HG02623 (cell line): Measurements from ENCODE around the gene SNX25.

Experiments used
- ATAC-seq: cut with Tn5 transposase; IDR thresholded peaks from one replicate; pipeline ENCODE4 v1.9.1; 2021; ENCODE audit warnings: moderate library complexity; ENCODE audit not compliant: unreplicated experiment

SNX25 gene

DNA sequence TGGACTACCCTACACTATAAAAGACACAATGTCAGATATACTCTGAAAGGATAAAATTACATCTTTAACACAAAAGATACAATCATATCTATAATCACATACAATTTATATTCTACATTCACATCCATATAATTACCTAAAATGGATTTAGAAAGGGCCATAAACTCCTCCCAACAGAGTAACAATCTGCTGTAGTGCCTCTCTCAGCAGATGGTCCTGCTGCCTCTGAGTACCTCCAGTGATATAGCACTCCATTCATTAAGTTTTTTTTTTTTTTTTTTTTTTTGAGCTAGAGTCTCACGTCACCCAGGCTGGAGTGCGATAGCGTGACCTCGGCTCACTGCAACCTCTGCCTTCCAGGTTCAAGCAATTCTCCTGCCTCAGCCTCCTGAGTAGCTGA, 194.6 kb downstream of the SNX25 start:
- no peak for ATAC-seq

DNA sequence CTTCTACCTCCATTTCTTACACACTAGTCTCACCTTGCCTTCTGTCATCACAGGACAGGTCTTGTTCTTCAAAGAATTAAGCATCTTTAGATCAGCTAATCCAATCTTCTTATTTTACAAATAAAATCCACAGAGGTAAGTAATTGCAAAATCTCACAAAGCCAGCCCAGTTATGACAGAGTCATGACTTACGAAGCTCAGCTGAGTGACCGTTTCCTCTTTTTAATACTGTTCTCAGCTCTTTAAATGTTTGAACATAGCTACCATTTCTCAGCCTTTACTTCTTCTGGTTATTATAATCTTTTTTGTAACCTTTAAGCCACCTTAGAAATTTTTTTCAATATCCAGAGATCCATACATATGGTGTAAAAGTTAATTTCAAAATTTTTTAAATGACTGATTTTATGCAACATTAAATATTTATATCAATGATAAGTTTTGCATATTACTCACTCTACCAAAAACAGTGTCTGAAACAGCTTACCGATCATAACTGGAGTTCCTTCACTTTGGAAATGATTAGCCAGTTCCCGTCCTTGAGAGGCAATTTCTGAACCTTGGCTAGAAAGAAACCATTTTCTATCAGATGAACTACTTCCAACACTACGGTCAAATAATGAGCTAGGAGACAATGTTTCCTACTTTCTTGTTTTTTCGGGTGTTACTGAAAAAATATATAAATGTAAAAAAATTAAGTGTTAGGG, 196.1 kb downstream of the SNX25 start:
- ATAC-seq: peak; percentile 54

DNA sequence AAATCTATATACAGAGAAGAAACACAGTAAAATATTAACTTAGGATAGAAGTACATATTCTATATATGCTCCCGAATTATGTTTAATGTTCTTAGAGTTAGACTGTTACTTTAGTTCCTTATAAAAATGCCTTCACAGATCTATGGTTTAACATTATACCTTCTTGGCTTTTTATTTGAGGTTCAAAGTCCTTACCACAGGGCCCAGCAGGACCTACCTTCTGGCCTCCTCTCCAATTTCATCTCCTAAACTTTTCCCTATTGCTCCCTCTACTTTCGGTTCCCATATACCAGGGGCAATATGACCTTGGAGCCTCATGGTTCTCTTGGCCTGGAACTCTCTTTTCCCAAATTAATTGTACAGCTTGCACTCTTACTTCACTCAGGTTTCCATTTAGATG, 199.0 kb downstream of the SNX25 start:
- no peak for ATAC-seq

DNA sequence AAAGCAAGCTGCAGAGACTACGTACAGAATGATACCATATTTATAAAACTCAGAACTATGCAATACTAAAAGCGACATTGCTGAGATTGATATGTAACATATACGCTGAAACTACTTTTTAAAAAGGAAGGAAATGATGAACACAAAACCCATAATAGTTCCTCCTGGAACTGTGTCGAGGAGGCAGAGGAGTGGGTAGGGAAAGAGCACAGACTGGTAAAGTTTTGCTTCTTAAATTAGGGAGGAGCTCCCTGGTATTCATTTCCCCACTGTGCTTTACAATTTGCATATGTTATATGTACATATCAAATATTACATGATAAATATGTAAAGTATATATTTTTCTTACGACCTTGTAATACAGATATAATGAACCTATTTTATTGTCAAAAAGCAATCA, 202.5 kb downstream of the SNX25 start:
- no peak for ATAC-seq

DNA sequence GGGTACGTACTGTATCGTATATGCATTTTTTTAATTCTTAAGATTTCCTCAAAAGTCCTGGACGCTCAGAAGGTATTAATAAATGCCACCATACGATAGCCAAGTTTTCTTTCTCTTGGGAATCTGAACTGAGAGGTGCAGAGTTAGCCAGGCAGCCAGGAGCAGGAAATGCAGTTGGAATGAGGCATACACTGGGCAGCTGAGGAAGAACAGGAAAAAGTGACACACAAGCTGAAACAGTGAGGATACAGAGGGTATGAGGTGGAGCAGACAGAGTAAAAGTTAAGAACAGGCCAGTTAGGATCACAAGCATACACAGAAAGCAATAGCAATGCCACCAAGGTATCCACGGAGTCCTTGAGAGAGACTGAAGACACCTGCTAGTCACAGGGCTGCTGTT, 203.0 kb downstream of the SNX25 start:
- ATAC-seq: no peak
